IPS DF 4.7 (cell line): Measurements from ENCODE around the gene BTNL8.
"Not testable (repeated sequence)": the region's sequence is repeated elsewhere in the genome, so short reads cannot be mapped to it uniquely, and the experiment has no call there.

Experiments used
- DNase-seq: peaks from one replicate; pipeline ENCODE4 v3.0.0-alpha.2; 2013; ENCODE audit warnings: low spot score; ENCODE audit errors: extremely low read depth

BTNL8 gene

GRCh38 chr5:180875860-180876426 lies 23.0 kb upstream of the BTNL8 start:
- no peak for DNase-seq

- DNase-seq: not testable (repeated sequence)
These were observed 13.0 kb upstream of the BTNL8 start for GRCh38 chr5:180885845-180886529.

DNA sequence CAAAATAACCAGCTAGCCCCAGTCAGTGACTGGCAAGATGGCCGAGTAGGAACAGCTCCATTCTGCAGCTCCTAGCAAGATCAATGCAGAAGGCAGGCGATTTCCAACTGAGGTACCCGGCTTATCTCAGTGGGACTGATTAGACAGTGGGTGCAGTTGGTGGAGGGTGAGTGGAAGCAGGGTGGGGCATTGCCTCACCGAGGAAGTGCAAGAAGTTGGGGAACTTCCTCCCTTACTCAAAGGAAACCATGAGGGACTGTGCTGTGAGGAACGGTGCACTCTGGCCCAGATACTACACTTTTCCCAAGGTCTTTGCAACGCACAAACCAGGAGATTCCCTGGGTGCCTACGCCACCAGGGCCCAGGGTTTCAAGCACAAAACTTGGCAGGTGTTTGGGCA lies 9.6 kb upstream of the BTNL8 start:
- no peak for DNase-seq

DNA sequence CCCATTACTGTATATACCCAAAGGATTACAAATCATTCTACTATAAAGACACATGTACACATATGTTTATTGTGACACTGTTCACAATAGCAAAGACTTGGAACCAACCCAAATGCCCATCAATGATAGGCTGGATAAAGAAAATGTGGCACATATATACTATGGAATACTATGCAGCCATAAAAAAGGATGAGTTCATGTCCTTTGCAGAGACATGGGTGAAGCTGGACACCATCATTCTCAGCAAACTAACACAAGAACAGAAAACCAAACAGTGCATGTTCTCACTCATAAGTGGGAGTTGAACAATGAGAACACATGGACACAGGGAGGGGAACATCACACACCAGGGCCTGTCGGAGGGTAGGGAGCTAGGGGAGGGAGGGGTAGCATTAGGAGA lies 3.6 kb upstream of the BTNL8 start:
- not testable (repeated sequence) for DNase-seq

- no peak for DNase-seq
These were observed 1.2 kb downstream of the BTNL8 start for GRCh38 chr5:180900178-180900577.

DNA sequence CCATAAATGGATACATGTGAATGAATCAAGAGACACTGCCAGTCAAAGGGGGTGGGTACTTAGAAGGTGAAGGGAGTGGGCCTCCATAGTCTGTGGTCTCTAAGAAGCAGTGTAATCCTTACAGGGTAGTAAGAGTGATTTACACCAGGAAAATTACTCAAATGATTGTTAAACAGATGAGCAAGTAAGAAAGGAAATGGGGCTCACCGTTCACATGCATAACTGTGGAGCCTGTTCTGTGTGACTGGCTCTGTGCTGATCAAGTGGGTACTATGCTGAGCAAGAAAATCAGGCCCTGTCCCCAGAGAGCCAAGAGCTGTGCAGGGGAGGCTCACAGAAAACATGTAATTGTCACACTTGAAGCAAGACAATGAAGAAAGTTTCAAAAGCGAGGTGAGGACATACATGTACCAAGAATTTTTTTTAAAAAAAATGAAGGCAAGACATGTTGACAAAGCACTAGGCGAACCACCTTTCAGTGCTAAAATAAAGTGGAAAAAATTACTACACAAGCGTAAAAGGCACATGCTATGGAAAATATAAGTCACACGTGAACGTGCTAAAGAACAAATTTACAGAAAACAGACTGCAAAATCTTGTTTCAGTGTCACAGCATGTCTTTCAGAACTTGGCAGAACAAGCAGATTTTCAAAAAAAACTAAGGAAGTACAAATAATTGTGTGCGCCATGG lies 2.5 kb downstream of the BTNL8 start:
- no peak for DNase-seq

DNA sequence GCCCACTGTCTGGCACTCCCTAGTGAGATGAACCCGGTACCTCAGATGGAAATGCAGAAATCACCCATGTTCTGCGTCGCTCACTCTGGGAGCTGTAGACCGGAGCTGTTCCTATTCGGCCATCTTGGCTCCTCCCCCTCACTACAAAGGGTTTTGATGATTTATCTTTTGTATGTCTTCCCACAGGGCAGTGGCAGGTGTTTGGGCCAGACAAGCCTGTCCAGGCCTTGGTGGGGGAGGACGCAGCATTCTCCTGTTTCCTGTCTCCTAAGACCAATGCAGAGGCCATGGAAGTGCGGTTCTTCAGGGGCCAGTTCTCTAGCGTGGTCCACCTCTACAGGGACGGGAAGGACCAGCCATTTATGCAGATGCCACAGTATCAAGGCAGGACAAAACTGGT lies 9.4 kb downstream of the BTNL8 start:
- no peak for DNase-seq

- no peak for DNase-seq
These were observed 10.2 kb downstream of the BTNL8 start for GRCh38 chr5:180908998-180909731.

DNA sequence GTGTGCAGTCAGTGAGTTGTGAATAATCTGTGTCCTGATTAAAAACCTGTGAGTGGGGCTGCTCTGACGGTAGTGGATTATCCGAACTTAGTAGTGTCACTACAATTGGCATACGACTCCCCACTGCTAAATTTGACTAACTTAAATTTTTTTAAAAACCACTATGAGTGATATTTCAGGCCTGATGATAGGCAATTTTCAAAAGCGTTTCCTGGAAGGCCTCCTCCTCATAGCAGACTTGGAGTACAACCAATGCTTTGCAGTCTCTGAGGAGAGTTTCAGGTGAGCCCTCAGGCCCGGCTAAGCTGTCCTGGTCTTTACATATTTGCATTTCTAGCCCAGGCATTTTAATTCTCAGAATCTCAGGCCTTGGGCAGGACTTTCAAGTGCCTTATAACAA lies 10.8 kb downstream of the BTNL8 start:
- DNase-seq: no peak

DNA sequence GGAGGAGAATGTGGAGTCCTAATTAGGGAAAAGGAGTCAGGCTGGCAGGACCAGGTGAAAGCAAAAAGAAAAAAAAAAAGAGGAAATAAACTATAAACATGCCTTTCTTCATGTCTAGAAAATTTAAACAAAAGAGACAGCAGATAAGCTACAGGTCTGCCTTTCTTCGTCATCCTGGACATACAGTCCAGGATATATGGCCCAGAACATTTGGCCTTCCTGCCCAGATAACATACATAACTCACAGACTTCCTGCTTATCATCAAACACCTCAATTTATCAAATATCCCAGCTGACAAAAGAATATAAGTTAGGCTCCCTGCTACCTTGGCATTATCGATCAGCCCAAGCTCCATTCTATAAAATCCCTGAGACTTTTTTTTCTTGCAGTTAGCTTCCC lies 11.2 kb downstream of the BTNL8 start:
- no peak for DNase-seq

GRCh38 chr5:180910735-180911134 lies 11.8 kb downstream of the BTNL8 start:
- DNase-seq: no peak

GRCh38 chr5:180914646-180915045 lies 15.7 kb downstream of the BTNL8 start:
- no peak for DNase-seq

DNA sequence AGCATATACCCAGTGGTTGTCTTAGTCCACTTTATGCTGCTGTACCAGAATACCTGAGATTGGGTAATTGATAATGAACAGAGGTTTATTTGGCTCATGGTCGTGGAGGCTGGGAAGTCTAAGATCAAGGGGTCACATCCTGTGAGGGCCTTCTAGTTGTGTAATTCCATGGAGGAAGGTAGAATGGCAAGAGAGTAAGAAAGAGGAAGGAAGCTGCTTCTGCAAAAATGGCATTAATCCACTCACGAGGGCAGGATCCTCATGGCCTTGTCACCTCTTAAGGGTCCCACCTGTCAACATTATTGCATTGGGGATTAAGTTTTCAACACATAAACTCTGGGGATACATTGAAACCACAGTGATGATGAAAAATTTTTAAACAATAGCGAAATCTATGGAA lies 17.0 kb downstream of the BTNL8 start:
- DNase-seq: no peak

- DNase-seq: no peak
These were observed 19.4 kb downstream of the BTNL8 start for GRCh38 chr5:180918380-180918779.

DNA sequence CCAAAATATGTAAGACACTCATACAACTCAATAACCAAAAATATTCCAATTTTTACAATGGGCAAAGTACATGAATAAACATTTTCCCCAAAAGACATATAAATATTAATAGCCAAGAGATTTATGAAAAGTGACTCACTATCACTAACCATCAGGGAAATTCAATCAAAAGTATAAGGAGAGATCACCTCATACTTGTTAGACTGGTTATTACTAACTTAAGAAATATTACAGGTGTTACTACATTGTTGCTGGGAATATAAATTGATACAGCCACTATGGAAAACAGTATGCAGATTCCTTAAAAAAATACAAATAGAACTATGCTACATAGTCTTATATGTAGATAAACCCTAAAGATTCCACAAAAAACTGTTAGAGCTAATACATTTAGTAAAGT lies 21.8 kb downstream of the BTNL8 start:
- no peak for DNase-seq

DNA sequence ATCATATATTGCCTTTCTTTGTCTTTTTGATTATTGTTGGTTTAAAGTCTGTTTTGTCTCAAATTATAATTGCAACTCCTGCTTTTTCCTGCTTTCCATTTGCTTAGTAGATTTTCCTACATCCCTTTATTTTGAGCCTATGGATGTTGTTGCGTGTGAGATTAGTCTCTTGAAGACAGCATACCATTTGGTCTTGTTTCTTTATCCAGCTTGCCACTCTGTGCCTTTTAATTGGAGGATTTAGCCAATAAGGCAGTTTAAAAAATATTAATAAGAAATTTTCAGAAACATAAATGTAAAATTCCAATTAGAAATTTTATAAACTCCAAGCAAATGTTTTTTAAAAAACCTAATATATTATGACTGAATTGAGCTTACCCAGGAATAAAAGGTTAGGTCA lies 24.0 kb downstream of the BTNL8 start:
- no peak for DNase-seq

GRCh38 chr5:180932660-180933059 lies 33.7 kb downstream of the BTNL8 start:
- DNase-seq: no peak

DNA sequence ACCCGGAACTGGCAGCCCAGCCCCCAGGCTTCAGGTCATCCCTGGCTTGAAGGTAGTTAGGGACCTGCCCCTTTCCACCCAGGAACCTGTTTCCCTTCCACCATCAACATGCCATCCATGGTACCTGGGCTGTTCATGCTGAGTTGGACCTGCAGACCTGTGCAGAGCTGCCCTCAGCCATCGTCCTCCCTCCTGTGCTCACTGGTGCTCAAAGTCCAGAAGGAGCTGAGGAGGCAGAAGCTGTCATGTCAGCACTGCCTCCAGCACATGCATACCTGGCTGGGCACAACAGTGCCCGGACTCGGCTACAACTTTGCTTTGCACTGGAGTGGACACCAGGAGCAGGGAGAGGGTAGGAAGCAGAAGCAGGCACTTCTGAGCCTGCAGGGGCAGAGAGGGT lies 36.2 kb downstream of the BTNL8 start:
- no peak for DNase-seq

DNA sequence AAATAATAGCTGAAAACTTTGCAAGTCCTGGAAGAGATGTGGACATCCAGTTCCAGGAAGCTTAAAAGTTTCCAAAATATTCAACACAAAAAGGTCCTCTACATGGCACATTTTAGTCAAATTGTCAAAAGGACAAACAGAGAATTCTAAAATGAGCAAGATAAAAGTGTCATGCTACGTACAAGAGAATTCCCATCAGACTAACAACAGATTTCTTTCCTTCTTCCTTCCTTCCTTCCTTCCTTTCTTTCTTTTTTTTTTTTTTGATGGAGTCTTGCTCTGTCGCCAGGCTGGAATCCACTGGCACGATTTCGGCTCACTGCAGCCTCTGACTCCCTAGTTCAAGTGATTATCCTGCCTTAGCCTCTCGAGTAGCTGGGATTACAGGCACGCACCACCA lies 39.3 kb downstream of the BTNL8 start:
- no peak for DNase-seq

- DNase-seq: no peak
These were observed 51.5 kb downstream of the BTNL8 start for GRCh38 chr5:180950291-180950949.

- no peak for DNase-seq
These were observed 60.7 kb downstream of the BTNL8 start for GRCh38 chr5:180959661-180960060.

DNA sequence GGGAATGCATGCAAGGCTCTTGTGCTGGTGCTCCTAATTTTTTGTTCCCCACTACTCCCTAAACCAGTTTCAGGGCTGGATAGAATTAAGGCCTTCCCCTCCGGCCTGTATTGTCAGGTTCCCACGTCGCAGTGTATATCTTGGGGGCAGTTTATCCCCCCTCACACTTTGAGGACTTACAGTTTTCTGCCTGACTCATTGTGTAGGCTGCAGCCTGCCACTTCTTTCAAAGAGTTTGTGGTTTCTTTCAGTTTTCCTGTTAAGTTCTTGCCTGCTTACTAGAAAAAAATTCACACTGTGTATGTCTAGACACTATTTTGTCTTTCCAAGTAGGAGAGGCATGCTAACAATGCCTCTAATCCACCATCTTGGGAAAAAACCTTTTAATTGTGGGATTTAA lies 61.2 kb downstream of the BTNL8 start:
- no peak for DNase-seq
